Activated T-cell treated with anti-CD3 and anti-CD28 coated beads for 24 hours (primary cell): ENCODE data around the gene AGBL1.

Experiments used
- DNase-seq: peaks from one replicate; pipeline ENCODE4 v3.0.0-alpha.2; 2020; ENCODE audit warnings: low read depth

AGBL1 gene

GRCh38 chr15:86079508-86080266 is at the start of gene AGBL1:
Gene AGBL1 (plus strand): TSS chr15:86079871.
- no peak for DNase-seq

DNA sequence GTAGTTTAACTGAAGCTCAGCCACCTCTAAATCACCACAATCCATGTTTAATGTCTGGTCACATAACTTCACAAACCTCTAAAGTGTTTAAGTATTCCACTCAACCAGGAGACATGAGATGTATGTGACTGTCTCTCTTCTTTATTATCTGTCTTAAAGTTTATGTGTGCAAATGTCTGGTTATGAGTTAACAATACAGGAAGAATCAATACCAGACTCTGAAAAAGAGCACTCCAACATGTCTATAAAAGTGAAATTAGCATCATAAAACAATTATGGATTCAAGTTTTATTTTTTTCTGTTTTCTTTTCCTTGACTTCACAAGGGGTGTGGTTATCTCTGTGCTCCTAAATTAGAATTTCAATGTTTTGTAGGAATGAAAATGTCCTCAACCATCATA is 44.8 kb upstream of the AGBL1 start:
- no peak for DNase-seq

DNA sequence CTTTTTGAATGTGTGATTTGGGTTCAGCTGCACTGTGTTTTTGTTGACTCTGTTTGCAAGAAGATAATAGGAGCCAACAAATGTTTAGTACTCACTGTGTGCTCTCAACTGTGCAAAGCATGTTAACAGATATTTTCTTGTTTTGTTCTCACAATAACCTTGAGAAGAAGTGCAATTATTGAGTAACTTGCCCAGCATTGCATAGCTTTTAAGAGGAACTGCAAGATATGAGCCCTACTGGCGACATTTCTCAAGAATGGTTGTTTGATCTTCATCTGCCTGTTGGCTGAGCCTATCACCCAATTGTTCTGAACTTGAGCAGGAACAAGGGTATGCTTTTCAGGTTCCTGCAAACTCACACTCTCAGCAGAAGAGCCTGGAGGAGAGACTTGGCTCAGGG is 43.4 kb upstream of the AGBL1 start:
- DNase-seq = no peak

GRCh38 chr15:86038491-86038890 is 41.2 kb upstream of the AGBL1 start:
- DNase-seq = no peak

GRCh38 chr15:86040356-86041033 is 39.2 kb upstream of the AGBL1 start:
- no peak for DNase-seq

GRCh38 chr15:86041399-86041798 is 38.3 kb upstream of the AGBL1 start:
- DNase-seq = no peak

DNA sequence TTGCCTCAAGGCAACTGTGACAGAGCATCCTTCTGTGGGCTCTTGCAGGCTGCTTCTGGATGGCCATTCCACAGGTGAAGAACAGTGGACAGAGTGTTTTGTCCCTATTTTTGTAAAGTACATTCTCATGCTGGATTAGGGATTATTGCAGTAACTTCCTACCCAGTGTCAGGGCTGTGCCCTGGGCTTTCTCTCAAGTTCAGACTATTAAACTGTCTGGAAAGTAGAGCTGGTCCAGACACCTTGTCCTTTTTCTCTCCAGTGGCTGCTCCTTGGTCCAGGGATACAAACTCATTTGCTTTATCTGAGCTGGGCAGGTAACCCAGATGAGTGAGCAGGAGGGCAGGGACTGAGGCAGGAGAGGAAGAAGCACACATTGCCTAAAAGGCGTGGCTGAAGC is 37.4 kb upstream of the AGBL1 start:
- no peak for DNase-seq

- DNase-seq = no peak
Measured at GRCh38 chr15:86044981-86045380, 34.7 kb upstream of the AGBL1 start.

GRCh38 chr15:86054338-86054737 is 25.3 kb upstream of the AGBL1 start:
- no peak for DNase-seq

GRCh38 chr15:86055688-86056087 is 24.0 kb upstream of the AGBL1 start:
- no peak for DNase-seq

DNA sequence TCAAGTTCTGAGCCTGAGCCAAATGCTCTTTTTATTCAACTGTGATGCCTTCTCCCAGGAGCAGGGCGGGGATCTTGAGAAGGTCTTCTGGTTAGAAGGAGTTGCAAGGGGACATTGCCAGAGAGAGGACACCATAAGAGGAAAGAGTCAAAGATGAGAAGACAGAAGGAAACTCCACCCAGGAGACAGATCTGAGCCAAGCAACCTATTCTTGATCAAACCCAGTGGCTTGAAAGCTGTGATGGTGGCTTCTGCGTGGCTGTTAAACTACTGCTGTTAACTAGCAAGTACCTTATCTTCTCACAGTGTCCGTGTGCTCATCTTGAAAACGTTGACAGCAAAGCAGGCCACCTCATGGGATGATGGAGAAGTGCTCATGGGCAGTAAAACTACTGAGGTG is 19.8 kb upstream of the AGBL1 start:
- DNase-seq = no peak

- no peak for DNase-seq
Measured at GRCh38 chr15:86060674-86061073, 19.0 kb upstream of the AGBL1 start.

DNA sequence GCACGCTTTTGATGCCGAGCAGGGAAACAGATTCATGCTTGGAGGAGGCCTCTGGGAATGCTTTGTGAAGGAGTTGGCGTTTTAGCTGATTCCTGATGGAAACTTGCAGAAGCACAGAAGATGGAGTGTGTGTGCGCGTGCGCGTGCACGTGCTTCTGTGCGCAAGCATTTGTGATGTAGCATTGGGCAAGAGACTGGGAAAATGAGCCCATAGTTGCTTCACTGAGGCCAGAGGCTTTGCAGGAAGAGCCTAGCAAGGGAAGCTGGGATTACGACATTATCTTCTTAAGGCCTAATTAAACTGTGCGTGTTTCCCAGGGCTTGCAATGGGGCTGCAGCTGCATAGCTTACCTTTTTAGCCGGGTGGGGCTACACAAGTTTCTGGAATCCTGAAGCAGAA is 18.1 kb upstream of the AGBL1 start:
- DNase-seq = no peak

DNA sequence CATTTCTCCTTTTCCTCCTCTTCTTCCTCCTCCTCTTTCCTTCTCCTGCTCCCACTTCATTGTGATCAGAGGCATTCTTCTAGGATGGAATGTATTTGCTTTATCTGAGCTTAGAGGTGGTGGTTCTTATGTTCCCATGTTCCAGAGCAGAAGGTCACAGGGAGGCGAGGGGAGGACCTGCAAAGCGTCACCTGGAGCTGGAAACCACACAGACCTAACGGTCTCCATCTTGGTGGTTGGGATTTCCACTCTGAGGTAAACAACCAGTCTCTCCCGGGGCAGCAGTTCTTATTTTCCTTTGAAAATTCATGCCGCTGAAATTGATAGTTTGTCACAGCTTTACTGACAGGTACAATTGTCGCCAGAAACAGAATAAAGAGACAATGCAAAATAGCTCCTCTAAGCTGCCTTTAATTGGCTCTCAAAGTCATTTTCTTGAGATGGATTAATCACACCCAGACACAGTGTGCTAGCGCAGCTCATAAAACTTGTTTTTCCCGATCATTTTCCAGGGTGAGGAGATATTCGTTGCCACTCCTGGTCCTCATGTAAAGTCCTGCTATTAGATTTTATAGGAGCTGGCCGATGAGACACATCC is 16.9 kb upstream of the AGBL1 start:
- no peak for DNase-seq

- DNase-seq = no peak
Measured at GRCh38 chr15:86063356-86064095, 16.1 kb upstream of the AGBL1 start.

DNA sequence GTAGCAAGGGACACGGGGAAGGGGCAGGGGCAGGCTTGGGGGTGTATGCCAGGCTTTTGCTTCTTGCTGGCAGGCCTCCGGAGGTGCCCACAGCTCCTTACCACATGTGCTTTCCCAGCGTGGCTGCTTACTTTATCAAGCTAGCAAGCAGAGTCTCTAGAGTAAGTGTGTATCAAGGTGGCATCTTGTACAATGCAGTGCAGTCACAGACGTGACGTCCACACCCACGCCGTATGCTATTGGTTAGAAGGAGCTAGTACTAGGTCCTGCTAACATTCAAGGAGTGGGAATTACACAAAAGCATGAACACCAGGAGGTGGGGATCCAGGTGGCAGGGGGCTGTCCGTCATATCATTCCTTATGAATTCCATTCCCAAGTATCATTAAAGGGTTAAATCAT is 15.3 kb upstream of the AGBL1 start:
- DNase-seq = no peak

DNA sequence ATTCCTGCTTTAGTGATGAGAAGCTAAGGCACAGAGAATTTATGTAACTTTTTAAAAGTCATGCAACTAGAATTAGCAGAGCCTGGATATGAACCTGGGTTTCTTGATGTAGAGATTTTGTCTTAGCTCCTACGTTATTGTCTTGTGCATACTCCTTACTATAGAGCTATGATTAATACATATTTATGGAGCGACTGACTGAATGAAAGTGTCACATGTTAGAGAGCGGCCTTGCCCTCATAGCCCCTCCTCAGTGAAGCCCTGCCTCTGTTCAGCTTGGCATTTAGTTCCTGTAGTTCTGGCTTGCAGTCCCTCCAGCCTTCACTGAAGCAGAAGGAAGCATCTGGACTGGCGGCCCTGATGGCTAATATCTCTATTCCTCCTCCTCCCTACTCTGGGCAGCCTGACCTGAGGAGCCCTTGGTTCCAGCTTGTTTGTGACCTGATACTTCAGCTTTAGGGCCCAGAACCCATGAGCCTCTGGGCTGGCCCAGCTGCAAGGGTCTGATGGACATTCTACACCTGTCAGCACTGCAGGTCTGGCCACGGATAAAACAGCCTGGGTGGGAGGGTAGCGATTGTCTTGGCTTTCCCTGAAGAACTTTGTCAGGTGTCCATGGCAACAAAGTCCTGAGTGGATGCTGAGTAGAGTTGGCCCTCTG is 13.4 kb upstream of the AGBL1 start:
- DNase-seq = no peak

GRCh38 chr15:86073281-86073680 is 6.4 kb upstream of the AGBL1 start:
- DNase-seq = no peak

- no peak for DNase-seq
Measured at GRCh38 chr15:86076468-86076867, 3.2 kb upstream of the AGBL1 start.

- no peak for DNase-seq
Measured at GRCh38 chr15:86077070-86077469, 2.6 kb upstream of the AGBL1 start.

DNA sequence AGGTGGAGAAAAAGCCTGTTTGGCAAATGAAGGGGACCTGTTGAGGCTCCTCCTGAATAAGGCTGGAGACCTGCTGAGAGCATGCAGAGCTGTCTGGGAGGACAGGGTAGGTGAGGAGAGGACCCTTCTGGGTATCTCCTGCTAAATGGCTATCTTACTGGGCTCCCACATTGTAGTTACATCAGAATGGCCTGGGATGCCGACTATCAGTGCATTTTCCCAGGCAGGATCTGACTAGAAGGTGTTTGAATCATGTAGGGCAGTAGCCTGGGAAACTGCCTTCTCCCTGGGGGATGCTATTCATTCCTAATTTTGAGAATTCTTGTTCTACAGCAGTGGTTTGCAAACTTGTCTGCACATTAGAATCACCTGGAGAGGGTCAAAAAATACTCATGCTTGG is 631 bp downstream of the AGBL1 start:
- no peak for DNase-seq
